Neuron (in vitro differentiated cells): ENCODE data around the gene LACRT.

ENCODE experiments used
- H2AFZ ChIP-seq: one replicate; pipeline ENCODE4 v1.6.1; 2013; ENCODE audit warnings: low read depth, mild to moderate bottlenecking, inconsistent platforms, low read length, moderate library complexity
- H3K27me3 ChIP-seq: one replicate; pipeline ENCODE4 v1.6.1; 2013; ENCODE audit warnings: low read length; ENCODE audit not compliant: insufficient read depth
- H3K36me3 ChIP-seq: one replicate; pipeline ENCODE4 v1.6.1; 2013; ENCODE audit warnings: low read length; ENCODE audit not compliant: insufficient read depth
- H3K4me1 ChIP-seq: one replicate; pipeline ENCODE4 v1.6.1; 2013; ENCODE audit warnings: low read length; ENCODE audit not compliant: insufficient read depth
- H3K4me3 ChIP-seq: 2 replicates; pipeline ENCODE4 v1.5.1; 2013; ENCODE audit warnings: mild to moderate bottlenecking, low read length, moderate library complexity
- H3K9me3 ChIP-seq: one replicate; pipeline ENCODE4 v1.6.1; 2013; ENCODE audit warnings: low read length

LACRT gene

GRCh38 chr12:54604436-54604835, 30.3 kb downstream of the LACRT start:
- Histone ChIP-seq H2AFZ (no peak overlapping the region), H3K27me3 (no peaks in the 10 kb centered on the region), H3K4me1 (no peaks in the 10 kb centered on the region), H3K4me3 (no peak overlapping the region), H3K36me3 (no peaks in the 10 kb centered on the region), H3K9me3 (no peaks in the 10 kb centered on the region)

DNA sequence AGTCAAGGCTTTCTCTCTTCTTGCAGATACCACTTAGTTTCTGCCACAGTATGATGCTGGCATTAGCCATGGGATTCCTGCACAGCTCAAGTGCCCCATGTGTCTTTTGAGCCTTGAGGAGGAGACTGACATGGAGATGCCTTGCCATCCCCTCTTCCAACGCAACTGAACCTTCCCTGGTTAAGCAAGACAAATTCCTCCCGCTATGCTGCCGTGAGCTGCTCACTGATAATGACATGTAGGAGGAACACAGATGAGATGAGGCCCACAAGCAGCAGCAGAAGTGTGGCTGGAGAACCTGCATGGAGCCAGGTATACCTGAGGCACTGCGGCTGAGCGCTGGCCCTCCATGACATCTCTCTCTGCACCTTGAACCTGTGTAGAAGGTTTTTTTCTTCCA, 30.8 kb downstream of the LACRT start:
- no peak overlapping the region for H2AFZ ChIP-seq
- no peaks in the 10 kb centered on the region for H3K4me1 ChIP-seq
- no peaks in the 10 kb centered on the region for H3K36me3 ChIP-seq
- no peak overlapping the region for H3K4me3 ChIP-seq
- no peaks in the 10 kb centered on the region for H3K9me3 ChIP-seq
- H3K27me3 ChIP-seq = no peaks in the 10 kb centered on the region

DNA sequence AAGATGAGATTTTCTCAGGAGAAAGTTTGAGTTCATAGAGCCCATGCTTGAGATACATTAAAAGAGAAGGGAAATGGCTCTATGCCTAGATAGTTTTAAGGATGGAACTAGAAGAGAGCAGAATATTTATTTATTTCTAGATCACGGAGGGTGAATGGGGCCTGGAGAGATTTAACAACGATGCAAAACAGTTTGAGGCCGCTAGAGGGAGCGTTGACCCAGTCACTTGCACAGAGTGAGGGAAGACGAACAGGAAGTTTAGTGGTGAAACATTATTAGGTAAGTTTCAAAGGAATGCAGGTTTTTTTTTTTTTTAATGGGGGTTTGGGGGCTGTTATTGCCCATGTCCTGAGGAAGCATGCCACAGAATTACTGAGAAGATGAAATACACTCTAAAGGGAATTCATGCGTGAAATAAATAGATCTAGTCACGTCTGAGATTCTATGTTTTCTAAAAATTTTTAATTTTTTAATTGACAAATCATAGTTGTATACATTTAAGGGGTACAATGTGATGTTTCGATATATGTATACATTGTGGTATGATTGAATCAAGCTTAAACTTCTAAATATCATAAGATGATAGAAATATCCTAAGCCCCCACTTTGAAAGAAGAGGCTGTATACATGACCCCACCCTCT, 31.4 kb downstream of the LACRT start:
- Histone ChIP-seq H3K9me3 (no peaks in the 10 kb centered on the region), H3K36me3 (no peaks in the 10 kb centered on the region), H2AFZ (no peak overlapping the region), H3K4me1 (no peaks in the 10 kb centered on the region), H3K27me3 (no peaks in the 10 kb centered on the region), H3K4me3 (no peak overlapping the region)

DNA sequence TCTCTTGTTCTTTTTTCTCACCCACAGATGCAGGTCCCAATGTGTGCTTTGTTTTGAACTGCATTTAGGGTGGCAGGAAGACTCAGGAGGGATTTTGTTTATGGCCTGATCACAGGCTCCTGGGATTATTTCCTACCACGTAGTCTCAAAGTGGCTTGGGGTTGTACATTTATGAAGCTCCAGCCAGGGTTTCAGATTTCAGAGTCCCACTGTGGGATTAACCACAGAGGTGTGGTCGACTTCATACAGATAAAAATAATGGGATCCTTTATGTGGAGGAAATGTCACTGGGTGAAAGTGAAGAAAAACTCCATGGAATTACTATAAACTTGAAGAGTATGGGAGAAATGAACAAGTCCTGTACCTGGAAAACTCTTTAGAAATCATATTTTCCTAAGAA, 32.0 kb downstream of the LACRT start:
- H3K36me3 ChIP-seq = no peaks in the 10 kb centered on the region
- no peaks in the 10 kb centered on the region for H3K4me1 ChIP-seq
- H3K27me3 ChIP-seq = no peaks in the 10 kb centered on the region
- no peak overlapping the region for H2AFZ ChIP-seq
- H3K9me3 ChIP-seq = no peaks in the 10 kb centered on the region
- no peak overlapping the region for H3K4me3 ChIP-seq

- H3K36me3 ChIP-seq = no peaks in the 10 kb centered on the region
- H3K4me3 ChIP-seq = no peak overlapping the region
- no peaks in the 10 kb centered on the region for H3K4me1 ChIP-seq
- no peak overlapping the region for H2AFZ ChIP-seq
- no peaks in the 10 kb centered on the region for H3K9me3 ChIP-seq
- no peaks in the 10 kb centered on the region for H3K27me3 ChIP-seq
Measured at GRCh38 chr12:54601841-54602240, 32.9 kb downstream of the LACRT start.

DNA sequence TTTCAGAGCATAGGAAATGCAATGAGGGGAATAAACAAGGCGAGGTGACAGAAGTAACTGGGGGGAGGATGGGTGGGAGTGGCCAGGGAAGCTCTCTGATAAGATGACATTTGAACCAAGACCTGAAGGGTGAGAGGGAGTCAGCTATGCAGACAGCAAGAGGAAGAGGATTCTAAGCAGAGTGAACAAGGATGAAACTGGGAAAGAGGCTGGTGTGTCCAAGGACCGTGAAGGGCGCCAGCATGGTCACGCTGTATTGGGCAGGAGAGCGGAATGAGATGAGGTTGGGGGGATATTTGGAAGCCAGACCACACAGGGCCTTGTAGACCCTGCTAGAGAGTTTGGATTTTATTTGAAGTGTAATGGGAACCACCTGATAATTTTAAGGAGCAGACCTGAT, 35.7 kb downstream of the LACRT start:
- no peaks in the 10 kb centered on the region for H3K9me3 ChIP-seq
- no peak overlapping the region for H3K4me3 ChIP-seq
- H3K4me1 ChIP-seq = no peaks in the 10 kb centered on the region
- H2AFZ ChIP-seq = no peak overlapping the region
- H3K27me3 ChIP-seq = no peaks in the 10 kb centered on the region
- H3K36me3 ChIP-seq = no peaks in the 10 kb centered on the region

DNA sequence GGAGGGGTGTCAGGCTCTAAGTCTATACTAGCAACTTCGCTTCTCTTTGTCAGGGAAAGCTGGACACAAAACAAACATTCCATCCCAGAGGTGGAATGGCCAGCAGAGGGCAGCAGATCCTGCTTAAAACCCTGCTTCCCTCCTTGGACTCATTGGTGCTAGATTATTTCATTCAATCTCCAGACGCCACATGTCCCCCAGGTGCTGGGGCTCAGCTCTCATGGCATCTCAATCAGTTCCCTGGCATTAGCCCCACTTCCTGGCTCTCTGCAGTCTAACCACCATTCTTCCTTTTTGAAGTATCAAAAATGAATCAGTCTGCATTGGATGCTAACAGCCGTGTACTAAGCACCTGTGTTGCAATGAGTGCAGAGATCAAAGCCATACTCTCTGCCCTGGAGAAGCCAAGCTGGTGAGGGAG, 38.2 kb downstream of the LACRT start:
- Histone ChIP-seq H3K9me3 (no peaks in the 10 kb centered on the region), H3K36me3 (no peaks in the 10 kb centered on the region), H2AFZ (no peak overlapping the region), H3K4me3 (no peak overlapping the region), H3K27me3 (no peaks in the 10 kb centered on the region), H3K4me1 (no peaks in the 10 kb centered on the region)

- peaks cover 4% of the 10 kb centered on the region for H3K27me3 ChIP-seq
- H3K4me3 ChIP-seq = no peak overlapping the region
- H2AFZ ChIP-seq = no peak overlapping the region
- H3K36me3 ChIP-seq = no peaks in the 10 kb centered on the region
- H3K4me1 ChIP-seq = no peaks in the 10 kb centered on the region
- H3K9me3 ChIP-seq = no peaks in the 10 kb centered on the region
Measured at GRCh38 chr12:54595471-54595870, 39.2 kb downstream of the LACRT start.

- H2AFZ ChIP-seq = no peak overlapping the region
- peaks cover 17% of the 10 kb centered on the region for H3K27me3 ChIP-seq
- H3K36me3 ChIP-seq = no peaks in the 10 kb centered on the region
- no peaks in the 10 kb centered on the region for H3K4me1 ChIP-seq
- no peaks in the 10 kb centered on the region for H3K9me3 ChIP-seq
- no peak overlapping the region for H3K4me3 ChIP-seq
Measured at GRCh38 chr12:54593725-54594124, 41.0 kb downstream of the LACRT start.

DNA sequence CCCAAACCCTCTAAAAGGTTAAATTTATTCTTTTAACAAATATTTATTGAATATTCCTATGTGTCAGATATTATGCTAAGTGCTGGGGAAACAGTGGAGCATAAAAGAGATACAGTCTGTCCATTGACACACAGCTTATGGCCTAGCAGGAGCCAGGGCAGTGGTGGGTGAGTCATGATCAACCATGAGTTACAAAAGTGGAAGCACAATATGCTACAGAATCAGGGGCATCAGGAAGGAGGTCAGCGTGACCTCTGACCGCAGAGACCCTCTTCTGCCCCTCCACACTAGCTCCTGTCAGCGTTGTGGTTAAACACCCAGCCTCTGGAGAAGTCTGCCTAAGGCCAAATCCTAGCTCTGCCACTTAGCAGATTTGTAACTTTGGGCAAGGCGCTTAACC, 41.6 kb downstream of the LACRT start:
- Histone ChIP-seq H3K4me3 (no peak overlapping the region), H3K9me3 (no peaks in the 10 kb centered on the region), H3K36me3 (no peaks in the 10 kb centered on the region), H2AFZ (no peak overlapping the region), H3K4me1 (peaks cover 2% of the 10 kb centered on the region), H3K27me3 (peaks cover 20% of the 10 kb centered on the region)

DNA sequence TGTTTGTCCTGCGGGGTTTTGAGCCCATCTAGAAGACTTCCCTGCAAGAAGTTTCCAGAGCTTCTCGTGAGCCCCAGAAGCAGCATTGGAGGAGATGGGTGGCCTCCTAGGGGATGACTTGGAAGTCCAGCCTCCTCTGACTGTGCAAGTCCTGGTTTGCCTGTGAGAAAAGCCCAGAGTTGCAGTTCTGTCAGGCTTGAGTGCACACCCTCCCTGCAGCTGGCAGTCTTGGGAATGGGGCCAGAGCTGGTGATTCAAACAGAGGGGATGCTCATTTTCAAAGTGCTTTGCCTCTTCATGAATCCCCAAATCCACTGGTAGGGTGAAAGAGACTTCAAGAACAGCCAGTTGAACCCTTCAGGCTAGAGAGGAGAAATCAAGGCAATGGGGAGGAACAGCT, 42.4 kb downstream of the LACRT start:
- no peak overlapping the region for H3K4me3 ChIP-seq
- no peaks in the 10 kb centered on the region for H3K9me3 ChIP-seq
- H2AFZ ChIP-seq = no peak overlapping the region
- peaks cover 28% of the 10 kb centered on the region for H3K27me3 ChIP-seq
- no peaks in the 10 kb centered on the region for H3K36me3 ChIP-seq
- peaks cover 5% of the 10 kb centered on the region for H3K4me1 ChIP-seq

DNA sequence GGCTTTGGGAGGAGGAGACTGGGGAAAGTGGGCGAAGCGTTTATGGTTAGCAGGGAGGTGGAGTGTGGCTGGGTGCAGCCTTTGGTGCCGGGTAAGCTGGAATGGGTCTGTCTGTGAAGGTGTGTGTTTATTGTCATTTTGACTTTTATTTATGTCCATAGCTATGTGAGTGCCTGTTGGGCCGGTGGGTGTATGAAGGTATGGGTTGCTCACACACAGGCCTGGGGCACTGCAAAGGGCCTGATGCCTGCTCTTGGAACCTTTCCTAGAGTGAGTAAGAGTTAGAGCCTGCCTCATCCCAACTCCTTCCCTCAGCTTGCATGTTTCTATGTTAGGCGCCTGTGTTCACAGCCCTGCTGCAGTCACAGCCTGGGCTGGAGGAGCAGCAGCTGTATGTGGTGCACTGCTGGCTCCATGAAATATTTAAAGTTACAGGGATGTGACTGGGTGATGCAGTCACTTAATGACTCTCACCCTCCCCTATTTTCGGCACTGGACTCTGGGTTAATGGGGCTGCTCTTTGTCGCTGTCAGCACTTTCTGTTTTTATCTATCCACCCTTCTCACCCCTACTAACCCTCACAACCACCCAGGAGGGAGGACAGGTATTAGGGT, 43.6 kb downstream of the LACRT start:
- H2AFZ ChIP-seq = no peak overlapping the region
- peaks cover 41% of the 10 kb centered on the region for H3K27me3 ChIP-seq
- no peak overlapping the region for H3K4me3 ChIP-seq
- no peaks in the 10 kb centered on the region for H3K9me3 ChIP-seq
- no peaks in the 10 kb centered on the region for H3K36me3 ChIP-seq
- peaks cover 5% of the 10 kb centered on the region for H3K4me1 ChIP-seq

DNA sequence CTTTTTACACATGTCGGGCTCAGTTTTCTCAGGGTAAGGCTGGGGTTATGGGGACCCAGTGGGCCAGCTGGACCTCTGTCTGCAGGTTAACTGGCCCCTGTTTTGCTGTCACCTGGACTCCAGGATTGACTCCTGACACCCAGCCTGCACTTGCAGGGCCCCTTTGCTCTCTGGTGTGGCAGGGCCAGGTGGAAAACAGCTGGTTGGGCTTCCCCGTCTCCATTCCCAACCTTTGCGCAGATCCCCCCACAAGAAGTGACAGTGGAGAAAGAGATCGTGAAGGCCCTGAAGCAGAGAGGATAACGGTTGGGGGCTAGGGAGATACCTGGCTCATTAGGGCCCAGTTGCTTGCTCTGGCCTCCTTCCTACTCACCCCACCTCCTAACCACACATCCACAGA, 44.7 kb downstream of the LACRT start:
- H3K4me3 ChIP-seq = no peak overlapping the region
- no peaks in the 10 kb centered on the region for H3K36me3 ChIP-seq
- H3K4me1 ChIP-seq = peaks cover 5% of the 10 kb centered on the region
- no peak overlapping the region for H2AFZ ChIP-seq
- peaks cover 42% of the 10 kb centered on the region for H3K27me3 ChIP-seq
- no peaks in the 10 kb centered on the region for H3K9me3 ChIP-seq

DNA sequence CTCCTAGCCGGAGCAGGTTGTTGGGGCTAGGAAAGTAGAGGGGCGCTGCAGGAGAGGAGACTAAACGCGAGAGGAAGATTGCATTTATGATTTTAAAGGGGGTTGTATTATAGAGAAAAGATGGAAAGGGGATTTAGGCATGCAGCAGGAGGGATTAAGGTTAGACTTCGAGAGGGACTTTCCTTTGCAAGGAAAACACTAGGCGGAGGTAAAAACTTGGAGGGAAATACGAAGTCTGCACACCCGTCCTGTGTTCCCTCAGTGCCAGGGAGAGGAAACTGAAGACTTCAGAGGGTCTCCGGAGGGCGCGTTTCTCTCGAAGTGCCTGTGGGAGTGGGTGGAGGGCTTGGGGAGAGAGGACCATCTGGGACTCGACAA, 45.8 kb downstream of the LACRT start:
- H3K9me3 ChIP-seq = no peaks in the 10 kb centered on the region
- no peak overlapping the region for H2AFZ ChIP-seq
- peak overlapping the region; percentile 18 for H3K4me3 ChIP-seq
- peaks cover 5% of the 10 kb centered on the region for H3K4me1 ChIP-seq
- peaks cover 46% of the 10 kb centered on the region for H3K27me3 ChIP-seq
- H3K36me3 ChIP-seq = no peaks in the 10 kb centered on the region
